Measurements from ENCODE around the gene ALG9.

DNA sequence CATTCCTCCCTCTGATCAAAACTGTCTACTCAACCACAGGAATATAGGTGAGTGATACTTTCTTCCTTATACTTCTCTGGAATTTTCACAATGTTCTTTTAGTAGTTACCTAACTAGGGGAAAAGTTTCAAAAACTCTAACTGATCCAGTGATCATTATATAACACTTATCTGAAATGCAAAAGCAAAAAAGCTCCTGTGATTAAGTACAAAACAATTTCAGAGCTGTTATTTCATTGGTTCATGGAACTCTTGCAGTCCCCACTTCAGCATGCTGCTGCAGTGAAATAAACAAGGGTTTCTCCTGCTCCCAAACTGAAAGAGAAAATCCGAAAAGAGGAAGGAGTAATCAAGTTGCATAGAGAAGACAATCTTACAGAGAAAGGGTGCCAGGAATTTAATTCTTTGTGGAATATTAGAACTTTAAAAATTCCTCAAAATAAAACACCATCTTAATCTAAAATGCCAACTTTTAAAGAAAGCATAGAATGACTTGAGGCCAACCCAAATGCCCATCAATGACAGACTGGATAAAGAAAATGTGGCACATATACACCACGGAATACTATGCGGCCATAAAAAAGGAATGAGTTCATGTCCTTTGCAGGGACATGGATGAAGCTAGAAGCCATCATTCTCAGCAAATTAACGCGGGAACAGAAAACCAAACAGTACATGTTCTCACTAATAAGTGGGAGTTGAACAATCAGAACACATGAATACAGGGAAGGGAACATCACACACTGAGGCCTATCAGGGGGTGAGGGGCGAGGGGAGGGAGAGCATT lies 125.5 kb downstream of the ALG9 start:
- TF ChIP-seq CTCF (conservative IDR thresholded peaks at IDR 0.05) (no peak), EZH2 (IDR thresholded peaks at IDR 0.05; ENCODE audit: low read depth) (no peak)
